ENCODE data around the gene DGKB.

The DGKB gene

DNA sequence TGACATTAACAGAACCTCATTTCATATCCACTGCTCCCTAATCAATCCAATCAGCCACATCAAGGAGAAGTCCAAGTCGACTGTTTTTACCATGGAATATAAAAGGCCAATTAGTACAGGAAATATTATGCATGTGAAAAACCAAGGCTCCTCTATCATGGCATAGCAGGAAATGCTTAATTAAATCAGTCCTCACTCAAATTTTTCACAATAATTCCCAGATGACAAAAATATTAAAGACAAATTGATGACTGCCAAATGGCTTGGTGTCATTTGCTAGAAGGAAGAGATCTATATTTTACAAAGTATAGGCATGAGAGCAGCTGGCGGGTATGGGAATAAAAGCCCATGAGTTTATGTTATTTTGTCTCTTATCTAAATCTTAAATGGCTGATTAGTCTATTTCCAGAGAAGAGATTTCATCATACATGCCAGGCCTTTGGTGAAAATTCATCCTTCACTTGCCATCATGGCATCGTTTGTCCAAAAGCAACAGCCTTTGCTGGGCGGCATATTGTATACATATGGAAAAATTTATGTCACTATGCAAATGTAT lies 219.6 kb downstream of the DGKB start:
- no peak for DNase-seq

- no peak for DNase-seq
Observed at GRCh38 chr7:14676896-14677295, 225.7 kb downstream of the DGKB start.

- no peak for DNase-seq
Observed at GRCh38 chr7:14673202-14673601, 229.3 kb downstream of the DGKB start.

- no peak for DNase-seq
Observed at GRCh38 chr7:14666913-14667312, 235.6 kb downstream of the DGKB start.

DNA sequence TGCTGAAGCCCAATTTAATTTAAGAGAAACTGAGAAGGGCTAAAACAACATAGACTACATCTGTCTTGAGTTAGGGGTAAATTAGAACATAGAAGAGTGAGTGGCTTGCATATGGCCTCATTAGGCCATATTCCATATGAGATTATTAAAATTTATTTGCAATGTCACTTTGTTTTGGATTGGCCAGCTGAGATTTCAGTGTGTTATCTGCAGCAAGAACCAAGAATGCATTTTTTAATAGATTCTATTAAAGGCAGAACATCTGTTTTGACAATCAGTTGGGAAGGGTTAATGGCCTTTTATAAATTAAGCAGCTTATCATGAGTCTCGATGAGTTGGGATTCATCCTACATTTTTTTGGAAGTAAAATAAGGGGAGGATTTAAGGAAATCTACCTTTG lies 236.2 kb downstream of the DGKB start:
- no peak for DNase-seq

GRCh38 chr7:14639801-14640200 lies 262.8 kb downstream of the DGKB start:
- DNase-seq, result no peak

GRCh38 chr7:14639329-14639728 lies 263.2 kb downstream of the DGKB start:
- DNase-seq, result no peak

DNA sequence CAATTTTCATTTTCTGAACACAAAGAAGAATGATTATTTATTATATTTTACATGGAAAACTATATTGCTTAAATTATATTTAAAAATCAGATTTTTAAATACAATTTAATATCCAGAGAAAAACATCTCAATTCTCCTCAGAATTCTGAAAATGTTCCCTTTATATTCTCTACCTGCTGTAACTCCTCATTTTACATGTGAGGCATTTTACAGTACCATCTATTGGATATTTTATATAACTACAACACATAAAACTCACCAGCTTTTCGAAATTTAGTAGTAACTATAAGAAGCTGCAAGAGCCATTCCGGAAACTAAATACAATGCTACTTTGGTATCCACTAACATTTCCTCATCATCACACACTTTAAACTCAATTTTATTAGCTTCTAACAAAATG lies 264.6 kb downstream of the DGKB start:
- DNase-seq, result no peak

GRCh38 chr7:14635955-14636354 lies 266.6 kb downstream of the DGKB start:
- no peak for DNase-seq

DNA sequence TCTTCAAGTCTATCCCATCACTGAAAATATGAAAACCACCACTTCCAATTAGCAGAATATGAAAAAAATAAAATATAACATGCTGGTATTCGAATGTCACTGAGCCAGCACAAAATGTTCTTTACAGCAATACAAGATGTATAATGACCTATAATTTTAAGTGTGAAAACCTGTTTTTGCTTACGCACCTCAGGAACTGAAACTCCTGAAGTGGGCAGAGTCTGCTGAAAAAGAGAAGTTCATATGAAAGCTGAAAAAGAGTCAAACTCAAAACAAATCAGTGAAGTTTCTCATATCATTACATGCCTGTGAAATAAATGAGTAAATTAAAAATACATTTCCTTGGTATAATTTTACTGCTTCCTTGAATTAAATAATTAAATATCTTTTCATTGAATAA lies 272.5 kb downstream of the DGKB start:
- DNase-seq, result no peak

DNA sequence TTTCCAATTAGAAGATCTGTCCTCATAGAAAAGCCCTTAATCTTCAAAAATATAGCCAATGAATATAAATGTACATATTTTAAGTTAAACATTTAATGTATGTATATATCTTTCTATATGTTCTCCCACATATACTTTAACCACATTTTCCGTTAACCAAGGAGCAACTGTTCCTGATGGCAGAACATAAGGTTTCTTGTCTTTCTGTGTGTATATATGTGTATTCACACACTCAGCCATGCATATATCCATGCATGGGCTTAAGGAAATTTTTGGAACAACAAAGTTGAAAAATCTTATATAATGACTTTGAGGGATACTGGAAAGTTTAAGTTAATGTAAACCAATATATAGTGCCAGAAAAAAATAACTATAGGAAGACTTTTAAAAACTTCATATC lies 274.0 kb downstream of the DGKB start:
- DNase-seq, result no peak

DNA sequence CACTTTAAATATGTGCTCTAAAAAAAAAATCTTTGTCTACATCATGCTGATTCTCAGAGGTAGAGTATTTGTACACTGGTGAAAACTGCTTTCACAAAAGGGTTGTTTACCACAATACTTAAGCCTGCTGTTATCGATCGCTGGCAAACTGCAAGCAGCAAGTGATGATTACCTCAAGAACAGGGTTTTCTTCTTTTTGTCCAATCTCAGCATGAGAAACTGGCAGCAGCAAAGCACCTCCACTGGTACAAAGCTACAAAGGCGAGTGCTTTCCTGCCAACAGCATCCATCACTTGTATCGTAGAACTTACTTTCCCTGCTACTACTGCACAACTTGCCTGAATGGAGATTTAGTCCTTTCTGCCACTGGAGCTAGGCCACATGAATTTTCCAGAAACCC lies 276.5 kb downstream of the DGKB start:
- DNase-seq, result no peak

GRCh38 chr7:14622559-14622958 lies 280.0 kb downstream of the DGKB start:
- no peak for DNase-seq

DNA sequence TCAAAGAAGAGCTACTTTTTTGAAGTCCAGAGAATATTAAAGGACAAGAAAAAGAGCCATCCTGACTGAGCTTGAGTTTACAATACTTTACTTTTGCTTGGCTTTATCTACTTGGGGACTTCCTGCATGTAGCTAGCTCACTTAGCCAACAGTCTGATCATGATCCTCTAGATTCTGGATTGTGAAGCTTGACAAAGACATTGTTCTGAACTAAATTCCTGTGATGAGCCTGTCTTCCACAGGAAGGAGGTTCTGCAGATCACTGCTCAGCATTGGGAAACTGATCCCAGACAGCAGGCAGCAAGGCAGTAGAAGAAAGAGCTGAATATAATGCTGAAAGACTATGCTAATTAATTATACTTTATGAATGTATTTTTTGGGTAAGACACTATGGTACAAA lies 296.4 kb downstream of the DGKB start:
- DNase-seq, result no peak

GRCh38 chr7:14604606-14605005 lies 297.9 kb downstream of the DGKB start:
- DNase-seq, result no peak

- no peak for DNase-seq
Observed at GRCh38 chr7:14602851-14603250, 299.7 kb downstream of the DGKB start.

DNA sequence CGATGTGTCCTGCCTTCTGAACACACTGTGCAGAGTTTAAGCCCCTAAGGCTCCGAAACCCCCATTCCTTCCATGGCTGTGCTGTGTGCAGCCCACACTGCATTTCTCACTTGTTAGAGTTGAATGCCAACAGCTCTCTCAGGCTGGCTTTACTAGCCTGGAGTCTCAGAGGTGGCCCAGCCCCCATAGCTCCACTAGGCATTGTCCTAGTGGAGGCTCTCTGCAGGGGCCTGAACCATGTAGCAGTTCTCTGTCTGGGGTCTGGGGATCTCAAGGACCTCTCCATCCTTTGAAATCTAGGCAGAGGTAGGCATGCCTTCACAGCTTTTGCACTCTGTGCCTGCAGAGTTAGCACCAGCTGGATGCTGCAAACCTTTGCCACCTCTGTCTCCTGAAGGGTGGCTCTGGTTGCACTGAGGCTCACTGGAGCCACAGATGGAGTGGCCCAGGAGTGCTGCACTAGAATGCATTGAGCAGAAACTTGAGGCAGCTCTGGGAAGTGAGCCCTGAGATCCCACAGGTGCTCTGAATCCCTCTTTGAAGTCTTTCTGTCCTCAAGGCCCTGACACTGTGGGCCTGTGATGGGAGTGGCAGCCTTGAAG lies 301.7 kb downstream of the DGKB start:
- no peak for DNase-seq

GRCh38 chr7:14598978-14599377 lies 303.6 kb downstream of the DGKB start:
- no peak for DNase-seq

GRCh38 chr7:14596421-14596820 lies 306.1 kb downstream of the DGKB start:
- DNase-seq, result no peak

DNA sequence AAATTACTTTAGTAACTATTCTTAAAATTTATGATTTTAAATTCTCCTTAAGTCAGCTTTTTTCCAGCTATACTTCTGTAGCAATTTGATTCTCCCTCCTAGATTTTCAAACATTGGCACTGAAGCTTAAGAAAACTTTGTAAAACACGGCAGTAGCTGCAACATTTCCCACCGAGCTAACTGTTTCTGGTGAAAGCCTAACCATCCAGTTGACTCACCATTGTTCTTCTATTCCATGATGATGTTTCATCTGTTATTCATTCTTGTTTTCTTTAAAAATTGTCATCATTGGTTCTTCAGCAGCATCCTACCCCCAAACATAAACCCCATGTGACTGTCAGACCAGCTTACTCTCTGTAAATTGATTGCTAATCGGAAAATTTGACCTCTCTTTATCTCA lies 312.3 kb downstream of the DGKB start:
- DNase-seq, result no peak

- DNase-seq, result no peak
Observed at GRCh38 chr7:14585232-14585631, 317.3 kb downstream of the DGKB start.

DNA sequence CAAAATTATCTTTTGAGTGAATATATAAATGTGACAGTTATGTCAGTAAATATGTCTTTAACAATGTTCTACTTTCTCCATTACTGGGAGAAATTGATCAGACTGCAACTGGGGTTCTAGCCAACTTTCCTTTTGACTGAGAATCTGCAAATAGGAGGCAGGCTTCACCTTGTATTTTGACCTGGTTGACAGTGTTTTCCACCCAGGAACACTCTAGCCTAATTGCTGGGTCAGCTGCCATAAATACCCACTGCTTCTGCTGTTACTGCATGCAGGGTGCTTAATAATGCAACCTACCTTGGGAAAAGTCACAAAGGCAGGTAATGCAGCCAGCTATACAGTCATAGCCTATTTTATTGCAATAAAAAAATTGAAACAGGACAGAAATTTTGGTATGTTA lies 319.0 kb downstream of the DGKB start:
- no peak for DNase-seq

DNA sequence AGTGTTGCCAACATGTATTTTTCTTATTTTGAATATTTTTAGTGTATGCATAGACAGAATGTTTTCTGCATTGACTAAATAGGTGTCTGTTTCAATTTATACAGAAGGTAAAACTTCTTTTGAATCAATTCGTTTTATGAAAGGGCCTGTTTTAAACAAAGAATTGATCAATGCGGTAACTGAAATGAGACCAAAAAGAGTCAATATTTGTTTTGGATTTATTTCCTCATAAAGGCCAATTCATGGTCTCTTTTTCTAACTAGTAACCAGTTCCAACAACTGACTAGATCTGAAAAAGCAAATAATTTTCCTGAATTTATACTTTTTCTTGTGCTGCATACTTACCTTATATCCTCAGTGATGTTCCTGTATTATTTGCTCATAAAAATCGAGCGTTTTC lies 320.5 kb downstream of the DGKB start:
- no peak for DNase-seq

- no peak for DNase-seq
Observed at GRCh38 chr7:14579971-14580370, 322.6 kb downstream of the DGKB start.

DNA sequence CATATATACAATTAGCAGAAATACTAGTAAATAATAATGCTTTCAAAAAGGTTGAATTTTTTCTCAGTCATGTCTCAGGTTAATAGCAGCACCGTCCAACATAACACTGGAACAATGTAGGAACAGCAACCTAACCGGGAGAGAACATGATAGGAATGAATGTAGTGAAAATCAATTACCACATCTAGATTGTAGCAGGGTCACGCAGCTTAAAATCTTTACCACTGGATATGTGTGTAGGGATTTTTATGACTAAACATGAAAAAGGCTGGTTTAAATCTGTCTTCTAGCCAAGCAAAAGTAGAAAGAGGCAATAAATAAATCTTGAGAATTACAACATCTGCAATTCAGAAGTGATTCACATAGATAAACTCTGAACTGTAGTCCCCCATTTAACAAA lies 326.0 kb downstream of the DGKB start:
- no peak for DNase-seq

Measured in activated T-cell treated with anti-CD3 and anti-CD28 coated beads, Interleukin-2, amount 50 U/mL, for 48 hours (primary cell).